ENCODE measurements around the gene OCEL1.
"Not testable (repeated sequence)": the region's sequence is repeated elsewhere in the genome, so short reads cannot be mapped to it uniquely, and the experiment has no call there.

The OCEL1 gene

GRCh38 chr19:17226002-17226933, at the start of gene OCEL1:
TSS of gene OCEL1 (plus strand) at chr19:17226226. CDS start at chr19:17226248, 22 bp downstream.
- ATAC-seq (peak; percentile 96), DNase-seq (peak; percentile 97)

GRCh38 chr19:17178291-17178690, 47.7 kb upstream of the OCEL1 start:
- ATAC-seq: no peak
- DNase-seq: no peak

- ATAC-seq: no peak
Measured at GRCh38 chr19:17180997-17181702, 44.9 kb upstream of the OCEL1 start.

GRCh38 chr19:17183271-17183761, 42.7 kb upstream of the OCEL1 start:
- DNase-seq: peak; percentile 47
- ATAC-seq: peak; percentile 32

More at GRCh38 chr19:17180997-17181702, 44.9 kb upstream of the OCEL1 start:
- no peak for DNase-seq

GRCh38 chr19:17183858-17184321, 42.1 kb upstream of the OCEL1 start:
- ATAC-seq (peak; percentile 55), DNase-seq (peak; percentile 23)

GRCh38 chr19:17184371-17184841, 41.6 kb upstream of the OCEL1 start:
- DNase-seq (peak; percentile 49), ATAC-seq (peak; percentile 68)

- DNase-seq (no peak), ATAC-seq (no peak)
Measured at GRCh38 chr19:17185590-17185989, 40.4 kb upstream of the OCEL1 start.

- not testable (repeated sequence) for DNase-seq, ATAC-seq
Measured at GRCh38 chr19:17191736-17192135, 34.3 kb upstream of the OCEL1 start.

GRCh38 chr19:17192751-17193150, 33.3 kb upstream of the OCEL1 start:
- DNase-seq (no peak), ATAC-seq (no peak)

GRCh38 chr19:17194608-17195007, 31.4 kb upstream of the OCEL1 start:
- ATAC-seq (no peak), DNase-seq (no peak)

- ATAC-seq (no peak), DNase-seq (no peak)
Measured at GRCh38 chr19:17195106-17195505, 30.9 kb upstream of the OCEL1 start.

- DNase-seq: no peak
- ATAC-seq: no peak
Measured at GRCh38 chr19:17196610-17197009, 29.4 kb upstream of the OCEL1 start.

- no peak for ATAC-seq
Measured at GRCh38 chr19:17197666-17198065, 28.4 kb upstream of the OCEL1 start.

GRCh38 chr19:17200408-17201079, 25.5 kb upstream of the OCEL1 start:
- ATAC-seq (no peak), DNase-seq (no peak)

More at GRCh38 chr19:17197666-17198065, 28.4 kb upstream of the OCEL1 start:
- DNase-seq: no peak

- no peak for ATAC-seq
- DNase-seq: peak; percentile 37
Measured at GRCh38 chr19:17202249-17202648, 23.8 kb upstream of the OCEL1 start.

GRCh38 chr19:17202713-17203112, 23.3 kb upstream of the OCEL1 start:
- no peak for DNase-seq
- ATAC-seq: no peak

- DNase-seq: peak; percentile 64
Measured at GRCh38 chr19:17205237-17206140, 20.5 kb upstream of the OCEL1 start.

GRCh38 chr19:17206736-17207581, 19.1 kb upstream of the OCEL1 start:
- ATAC-seq: no peak
- DNase-seq: no peak

More at GRCh38 chr19:17205237-17206140, 20.5 kb upstream of the OCEL1 start:
- ATAC-seq: peak; percentile 41

- DNase-seq (peak; percentile 71), ATAC-seq (peak; percentile 29)
Measured at GRCh38 chr19:17209126-17210036, 16.6 kb upstream of the OCEL1 start.

All from stimulated activated naive CD8-positive, alpha-beta T cell treated with anti-CD3 and anti-CD28 coated beads, Interleukin-15, Interleukin-2, amounts not matched to agents 100 U/mL and 50 U/mL, for 24 hours (primary cell).